ENCODE results near the gene MC5R.

- TF ChIP-seq CTCF (IDR thresholded peaks at IDR 0.05 in 2 of 3, conservative IDR thresholded peaks at IDR 0.05 in 1 of 3; ENCODE audit: borderline replicate concordance in 1 of 3, insufficient read depth in 1 of 3, low read depth in 2 of 3, low read length in 2 of 3) = no peak
- TF ChIP-seq EZH2 (IDR thresholded peaks at IDR 0.05) = no peak
- no peak for TF ChIP-seq MAX (IDR thresholded peaks at IDR 0.05)
- TF ChIP-seq SP1 (IDR thresholded peaks at IDR 0.05; ENCODE audit: low read depth) = no peak
- TF ChIP-seq YY1 (IDR thresholded peaks at IDR 0.05; ENCODE audit: extremely low read depth, insufficient replicate concordance, low read depth, low read length) = no peak
- no peak for TF ChIP-seq POLR2A (IDR thresholded peaks at IDR 0.05; ENCODE audit: borderline replicate concordance, extremely low read depth, insufficient read depth, insufficient read length)
- no peak for TF ChIP-seq ZNF274 (IDR thresholded peaks at IDR 0.05; ENCODE audit: low read depth, low read length)
- TF ChIP-seq SIN3A (IDR thresholded peaks at IDR 0.05; ENCODE audit: low read depth) = no peak
- TF ChIP-seq REST (IDR thresholded peaks at IDR 0.05; ENCODE audit: low read depth) = no peak
- no peak for TF ChIP-seq POLR2AphosphoS5 (IDR thresholded peaks at IDR 0.05; ENCODE audit: low read depth, low read length)
- TF ChIP-seq ELF1 (IDR thresholded peaks at IDR 0.05; ENCODE audit: borderline replicate concordance, low read depth) = no peak
- TF ChIP-seq TCF7L2 (IDR thresholded peaks at IDR 0.05; ENCODE audit: borderline replicate concordance, extremely low read depth, insufficient read depth, insufficient read length) = no peak
Measured at GRCh38 chr18:13874558-13874957, 50.6 kb downstream of the MC5R start.

All from HCT116 (cell line).